GM21528 (cell line): ENCODE measurements around the gene DUOXA2.
"Not testable (repeated sequence)": the region's sequence is repeated elsewhere in the genome, so short reads cannot be mapped to it uniquely, and the experiment has no call there.

Experiments used
- ATAC-seq: cut with Tn5 transposase; IDR thresholded peaks from one replicate; pipeline ENCODE4 v1.9.1; 2021; ENCODE audit warnings: mild to moderate bottlenecking, moderate library complexity; ENCODE audit not compliant: unreplicated experiment, low FRiP score

Gene DUOXA2

DNA sequence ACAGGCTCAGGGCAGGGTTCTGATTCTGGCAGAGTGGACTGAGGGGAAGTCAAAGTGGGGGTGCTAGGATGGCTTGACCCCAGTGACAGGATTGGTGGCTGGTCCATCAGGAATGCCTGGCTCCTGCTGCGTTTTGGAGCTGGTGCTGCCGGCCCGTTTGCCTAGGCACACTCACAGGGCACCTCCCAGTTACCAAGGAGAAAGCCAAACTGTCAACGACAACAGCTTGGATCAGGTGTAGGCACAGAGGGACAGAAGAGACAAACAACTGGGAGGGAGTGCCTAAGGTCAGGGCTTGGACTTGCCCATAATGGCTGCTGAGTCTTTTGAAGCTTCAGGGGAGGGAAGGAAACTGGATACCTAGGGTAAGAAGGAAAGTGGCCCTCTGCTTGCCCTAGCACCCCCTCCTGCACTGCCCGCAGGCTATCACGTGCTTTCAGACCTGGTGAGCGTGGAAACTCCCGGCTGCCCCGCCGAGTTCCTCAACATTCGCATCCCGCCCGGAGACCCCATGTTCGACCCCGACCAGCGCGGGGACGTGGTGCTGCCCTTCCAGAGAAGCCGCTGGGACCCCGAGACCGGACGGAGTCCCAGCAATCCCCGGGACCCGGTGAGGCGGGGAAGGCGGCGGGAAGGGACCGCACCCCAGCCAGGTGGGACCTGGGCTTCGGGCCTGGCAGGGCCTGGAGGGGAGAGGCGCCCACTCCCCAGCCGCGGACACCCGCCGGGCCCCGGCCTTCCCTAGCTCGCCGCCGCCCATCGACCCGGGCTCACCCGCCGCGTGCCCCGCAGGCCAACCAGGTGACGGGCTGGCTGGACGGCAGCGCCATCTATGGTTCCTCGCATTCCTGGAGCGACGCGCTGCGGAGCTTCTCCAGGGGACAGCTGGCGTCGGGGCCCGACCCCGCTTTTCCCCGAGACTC, 20.8 kb downstream of the DUOXA2 start:
- ATAC-seq: no peak

DNA sequence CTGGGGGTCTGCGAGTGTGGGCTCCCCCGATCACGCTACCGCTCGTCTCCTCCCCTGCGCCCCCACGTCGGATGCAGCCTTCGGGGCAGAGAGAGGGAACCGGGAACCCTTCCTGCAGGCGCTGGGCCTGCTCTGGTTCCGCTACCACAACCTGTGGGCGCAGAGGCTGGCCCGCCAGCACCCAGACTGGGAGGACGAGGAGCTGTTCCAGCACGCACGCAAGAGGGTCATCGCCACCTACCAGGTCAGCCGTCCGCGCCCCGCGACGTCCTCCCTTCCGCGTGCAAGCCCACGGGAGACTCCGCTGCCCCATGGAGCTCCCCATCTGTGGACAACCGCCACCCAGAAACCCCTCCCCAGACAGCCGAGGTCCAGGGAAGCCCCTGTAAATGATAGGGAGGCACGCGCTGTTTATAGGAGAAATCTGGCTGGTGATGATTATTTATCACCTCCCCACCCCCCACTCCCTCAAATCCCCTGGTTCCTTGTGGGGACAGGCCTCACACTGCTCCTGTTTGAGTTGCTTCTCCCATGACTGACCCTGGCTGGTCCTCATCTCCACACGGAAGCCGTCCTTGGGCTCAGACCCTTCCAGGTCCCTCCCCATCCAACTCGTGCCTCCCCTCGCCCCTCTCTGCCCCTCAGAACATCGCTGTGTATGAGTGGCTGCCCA, 21.7 kb downstream of the DUOXA2 start:
- ATAC-seq: not testable (repeated sequence)

DNA sequence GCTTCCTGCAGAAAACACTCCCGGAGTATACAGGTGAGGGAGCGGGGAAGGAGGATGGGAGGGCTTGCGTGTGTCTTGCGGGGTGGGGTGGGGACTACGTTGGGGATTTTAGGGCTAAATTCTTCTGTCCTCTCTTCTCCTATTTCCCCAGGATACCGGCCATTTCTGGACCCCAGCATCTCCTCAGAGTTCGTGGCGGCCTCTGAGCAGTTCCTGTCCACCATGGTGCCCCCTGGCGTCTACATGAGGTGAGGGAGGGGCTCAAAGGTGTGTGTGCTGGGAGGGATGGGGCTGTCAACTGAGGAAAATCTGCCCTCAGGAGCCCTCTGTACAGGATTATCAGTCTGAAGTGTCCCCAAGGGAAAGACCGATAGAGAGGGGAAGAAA, 22.2 kb downstream of the DUOXA2 start:
- ATAC-seq: no peak

GRCh38 chr15:45137703-45138102, 23.6 kb downstream of the DUOXA2 start:
- no peak for ATAC-seq

GRCh38 chr15:45138814-45139765, 25.0 kb downstream of the DUOXA2 start:
- no peak for ATAC-seq

- ATAC-seq: no peak
Observed at GRCh38 chr15:45139770-45140169, 25.6 kb downstream of the DUOXA2 start.

- ATAC-seq: no peak
Observed at GRCh38 chr15:45140557-45141250, 26.6 kb downstream of the DUOXA2 start.

DNA sequence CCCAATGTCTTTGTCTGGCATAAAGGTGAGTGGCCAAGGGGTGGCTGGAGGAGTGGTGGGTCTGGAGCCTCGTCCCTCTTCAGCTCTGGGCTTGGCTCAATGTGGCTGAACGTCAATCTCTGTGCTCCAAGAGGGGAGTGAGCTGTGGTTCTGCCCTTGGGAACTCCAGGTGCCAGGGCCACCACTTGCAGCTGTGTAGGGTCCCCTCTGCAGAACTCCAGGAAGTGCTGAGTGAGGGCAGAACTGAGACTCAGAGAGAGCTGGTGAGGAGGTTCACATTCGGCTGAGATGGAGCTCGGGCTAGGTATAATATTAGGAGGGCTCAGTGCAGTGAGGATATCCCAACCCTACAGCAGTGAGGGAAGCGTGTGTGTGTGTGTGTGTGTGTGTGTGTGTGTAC, 27.3 kb downstream of the DUOXA2 start:
- no peak for ATAC-seq

DNA sequence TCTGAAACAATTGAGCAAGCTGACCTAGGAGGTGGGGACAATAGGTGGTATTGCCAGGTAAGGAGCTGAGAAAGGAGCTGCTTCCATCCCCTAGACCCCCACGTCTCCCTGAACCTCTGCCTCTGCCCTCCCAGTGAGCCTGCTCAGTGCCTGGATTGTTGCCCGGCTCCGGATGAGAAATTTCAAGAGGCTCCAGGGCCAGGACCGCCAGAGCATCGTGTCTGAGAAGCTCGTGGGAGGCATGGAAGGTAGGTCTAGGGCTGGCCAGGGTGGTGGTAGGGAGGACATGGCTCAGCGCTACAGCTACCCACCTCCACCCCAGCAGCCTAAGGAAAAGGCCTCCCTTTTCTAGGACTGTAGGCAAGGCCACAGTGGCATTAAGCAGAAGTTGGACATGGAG, 28.9 kb downstream of the DUOXA2 start:
- no peak for ATAC-seq

DNA sequence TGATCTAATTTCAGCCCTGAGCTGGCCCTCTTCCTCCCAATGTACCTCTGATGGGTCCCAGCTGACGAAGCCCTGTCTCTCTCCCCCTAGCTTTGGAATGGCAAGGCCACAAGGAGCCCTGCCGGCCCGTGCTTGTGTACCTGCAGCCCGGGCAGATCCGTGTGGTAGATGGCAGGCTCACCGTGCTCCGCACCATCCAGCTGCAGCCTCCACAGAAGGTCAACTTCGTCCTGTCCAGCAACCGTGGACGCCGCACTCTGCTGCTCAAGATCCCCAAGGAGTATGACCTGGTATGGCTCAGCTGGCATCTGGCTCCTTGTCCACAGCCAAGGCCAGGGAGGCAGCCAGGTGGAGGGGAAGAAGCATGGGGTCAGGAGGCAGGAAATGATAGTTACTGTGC, 29.8 kb downstream of the DUOXA2 start:
- ATAC-seq: no peak

DNA sequence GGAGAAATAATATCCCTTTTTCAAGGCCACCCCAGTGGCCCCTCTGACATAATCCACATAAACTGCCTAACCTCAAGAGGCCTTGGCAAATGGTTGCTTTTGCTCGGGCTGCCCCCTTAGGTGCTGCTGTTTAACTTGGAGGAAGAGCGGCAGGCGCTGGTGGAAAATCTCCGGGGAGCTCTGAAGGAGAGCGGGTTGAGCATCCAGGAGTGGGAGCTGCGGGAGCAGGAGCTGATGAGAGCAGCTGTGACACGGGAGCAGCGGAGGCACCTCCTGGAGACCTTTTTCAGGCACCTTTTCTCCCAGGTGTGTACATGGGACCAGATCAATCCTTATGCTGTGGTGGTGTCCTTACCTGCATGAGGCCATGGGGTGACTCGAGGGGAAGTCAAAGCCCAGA, 30.6 kb downstream of the DUOXA2 start:
- ATAC-seq: no peak

DNA sequence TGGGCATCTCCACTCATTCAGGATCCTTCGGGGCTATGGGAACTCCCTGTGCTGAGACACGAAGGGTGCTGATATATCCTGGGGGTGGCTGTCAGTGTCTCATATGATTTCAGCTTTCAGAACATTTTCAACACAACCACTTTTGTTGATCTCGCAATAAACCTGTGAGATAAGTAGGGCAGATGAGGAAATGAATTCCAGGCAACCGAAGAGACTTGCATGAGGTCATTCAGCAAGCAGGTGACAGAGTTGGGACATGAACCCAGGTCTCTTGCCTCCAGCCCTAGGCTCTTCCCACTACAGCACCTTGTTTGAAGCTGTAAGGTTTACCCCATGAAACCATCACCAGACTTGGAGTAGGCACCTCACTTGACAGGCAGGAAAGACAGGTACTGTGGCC, 32.3 kb downstream of the DUOXA2 start:
- ATAC-seq: no peak

- no peak for ATAC-seq
Observed at GRCh38 chr15:45147606-45148005, 33.5 kb downstream of the DUOXA2 start.

- ATAC-seq: no peak
Observed at GRCh38 chr15:45148076-45149059, 34.2 kb downstream of the DUOXA2 start.

DNA sequence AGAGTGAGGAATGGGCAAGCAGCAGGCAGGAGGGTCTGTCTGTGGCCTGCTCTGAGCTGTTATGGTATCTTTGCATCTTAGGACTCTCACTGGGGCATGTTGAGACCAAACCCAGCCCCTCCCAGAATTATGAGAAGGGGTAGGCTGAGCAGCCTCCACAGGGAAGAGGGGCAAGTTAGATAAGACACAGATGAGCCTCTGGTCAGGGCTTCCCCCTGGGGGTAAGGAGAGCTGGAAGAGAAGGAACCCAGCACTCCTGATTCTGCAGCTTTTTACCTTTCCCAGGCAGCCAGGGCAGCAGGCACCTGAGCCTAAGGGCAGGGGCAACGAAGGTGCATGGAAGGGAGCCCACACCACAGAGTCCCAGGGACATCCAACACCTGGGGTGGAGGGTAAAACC, 34.9 kb downstream of the DUOXA2 start:
- no peak for ATAC-seq

GRCh38 chr15:45150481-45150880, 36.4 kb downstream of the DUOXA2 start:
- no peak for ATAC-seq

DNA sequence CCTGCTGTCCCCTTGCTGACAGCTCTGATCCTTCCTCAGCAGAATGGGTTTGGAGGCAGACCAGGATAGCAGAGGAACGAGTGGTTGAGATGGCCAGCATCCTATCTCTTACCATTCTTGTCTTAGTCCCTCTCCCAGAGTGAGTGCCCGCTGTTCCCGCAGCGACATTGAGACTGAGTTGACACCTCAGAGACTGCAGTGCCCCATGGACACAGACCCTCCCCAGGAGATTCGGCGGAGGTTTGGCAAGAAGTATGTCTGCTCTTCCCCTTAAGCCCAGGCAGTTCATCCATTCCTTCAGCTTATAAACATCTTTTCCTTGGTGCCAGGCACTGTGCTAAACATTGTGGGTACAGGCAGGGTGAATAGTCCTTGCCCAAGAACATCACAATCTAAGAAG, 36.9 kb downstream of the DUOXA2 start:
- no peak for ATAC-seq

DNA sequence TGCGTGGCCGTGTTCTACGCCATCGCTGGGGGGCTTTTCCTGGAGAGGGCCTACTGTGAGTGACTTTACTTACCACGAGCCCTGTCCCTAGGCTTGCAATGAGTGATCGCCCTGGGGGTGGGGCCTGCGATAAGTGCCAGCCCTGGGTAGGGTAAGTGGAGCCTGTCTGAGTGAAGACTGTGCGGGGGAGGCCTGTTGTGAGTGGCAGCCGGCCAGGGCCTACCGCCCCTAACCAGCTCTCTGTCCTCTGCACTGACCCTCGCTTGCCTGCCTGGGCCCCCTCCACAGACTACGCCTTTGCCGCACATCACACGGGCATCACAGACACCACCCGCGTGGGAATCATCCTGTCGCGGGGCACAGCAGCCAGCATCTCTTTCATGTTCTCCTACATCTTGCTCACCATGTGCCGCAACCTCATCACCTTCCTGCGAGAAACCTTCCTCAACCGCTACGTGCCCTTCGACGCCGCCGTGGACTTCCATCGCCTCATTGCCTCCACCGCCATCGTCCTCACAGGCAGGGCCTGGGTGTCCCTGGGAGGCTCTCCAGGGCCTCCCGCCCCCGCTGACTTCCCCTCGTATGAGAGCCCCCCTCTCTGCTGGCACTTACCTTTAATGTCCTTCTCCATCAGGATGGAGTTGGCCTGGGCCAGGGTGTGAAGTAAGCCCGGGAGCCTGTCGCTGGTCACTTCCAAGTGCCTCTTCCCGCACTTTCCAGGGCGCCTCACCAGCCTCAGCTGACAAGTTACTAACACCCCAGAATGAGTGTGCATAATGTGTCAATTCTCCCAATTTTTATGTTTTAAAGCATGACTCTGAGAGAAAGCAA, 38.1 kb downstream of the DUOXA2 start:
- no peak for ATAC-seq
